ENCODE measurements around the gene GIT2.

The GIT2 gene

DNA sequence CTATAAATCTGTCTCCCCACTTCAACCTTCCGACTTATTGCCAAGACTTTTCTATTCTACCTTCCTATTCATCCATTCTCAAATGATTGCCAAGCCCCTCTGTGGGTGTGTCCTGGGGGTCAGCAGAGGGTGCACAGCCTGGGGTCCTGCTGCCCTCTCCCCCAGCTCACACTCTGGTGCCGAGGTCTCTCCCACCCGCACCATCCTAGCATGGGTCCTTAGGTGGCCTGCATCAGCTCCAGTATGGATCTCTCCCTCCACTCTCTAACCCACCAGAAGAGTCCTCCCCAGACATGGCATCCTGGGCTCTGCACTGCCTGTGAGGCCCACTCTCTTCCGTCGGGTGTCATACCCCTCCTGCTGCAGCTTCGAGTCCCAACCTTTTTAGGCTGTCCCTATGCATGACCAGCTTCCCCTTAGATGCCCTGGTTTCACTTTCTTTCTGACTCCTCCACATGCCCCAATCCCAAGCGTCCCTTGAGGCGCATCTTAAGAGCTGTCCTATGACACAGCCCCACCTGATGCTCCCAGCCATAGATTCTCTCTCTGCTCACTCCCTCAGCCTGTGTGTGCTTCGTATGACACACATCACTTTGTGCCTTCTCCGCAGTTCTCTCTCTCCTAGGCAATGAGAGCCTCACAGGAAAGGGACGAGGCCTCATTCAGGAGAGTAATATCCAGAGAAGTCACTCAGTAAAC, 43.9 kb downstream of the GIT2 start:
- TF ChIP-seq POLR2A (IDR thresholded peaks at IDR 0.05; ENCODE audit: low read length): no peak
- no peak for TF ChIP-seq GATA1 (IDR thresholded peaks at IDR 0.05; ENCODE audit: low read depth, low read length)
- no peak for DNase-seq

DNA sequence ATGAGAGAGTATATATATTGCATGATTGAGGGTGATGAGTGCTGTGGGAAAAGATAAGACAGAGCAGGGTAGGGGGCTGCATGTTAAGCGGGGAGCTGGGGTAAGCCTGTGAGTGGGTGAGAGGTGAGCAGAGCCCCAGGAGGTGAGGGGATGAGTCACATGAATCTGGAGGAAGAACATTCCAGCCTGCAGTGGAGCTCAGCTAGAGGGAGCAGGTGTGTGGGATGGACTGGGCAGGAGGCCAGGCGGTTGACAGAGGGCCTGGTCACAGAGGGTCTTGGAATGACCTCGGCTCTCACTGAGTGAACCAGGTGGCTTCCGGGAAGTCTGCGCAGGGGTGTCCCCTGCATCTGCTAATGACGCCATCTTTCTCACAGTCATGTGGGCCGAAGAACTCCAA, 44.4 kb downstream of the GIT2 start:
- no peak for DNase-seq
- TF ChIP-seq GATA1 (IDR thresholded peaks at IDR 0.05; ENCODE audit: low read depth, low read length) (no peak), POLR2A (IDR thresholded peaks at IDR 0.05; ENCODE audit: low read length) (no peak)

DNA sequence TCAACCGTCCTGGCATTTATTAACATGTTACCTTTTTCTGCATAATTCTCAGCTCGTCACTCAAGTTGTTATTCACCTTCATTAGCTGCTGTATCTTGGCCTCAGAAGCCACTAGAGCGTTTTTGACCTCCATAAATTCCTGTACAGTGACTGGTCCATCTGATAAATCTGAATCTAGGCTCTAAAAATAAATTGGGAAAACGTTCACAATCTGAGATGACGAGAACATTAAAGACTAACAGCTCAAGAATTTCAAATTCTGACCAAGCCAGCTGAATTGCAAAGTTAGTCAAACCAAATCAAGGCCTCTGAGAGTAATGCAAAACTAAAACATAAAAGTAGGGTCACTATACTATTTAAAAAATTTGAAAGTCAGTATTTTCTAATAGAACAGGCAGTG, 45.0 kb downstream of the GIT2 start:
- no peak for TF ChIP-seq GATA1 (IDR thresholded peaks at IDR 0.05; ENCODE audit: low read depth, low read length)
- no peak for TF ChIP-seq POLR2A (IDR thresholded peaks at IDR 0.05; ENCODE audit: low read length)
- DNase-seq: no peak

DNA sequence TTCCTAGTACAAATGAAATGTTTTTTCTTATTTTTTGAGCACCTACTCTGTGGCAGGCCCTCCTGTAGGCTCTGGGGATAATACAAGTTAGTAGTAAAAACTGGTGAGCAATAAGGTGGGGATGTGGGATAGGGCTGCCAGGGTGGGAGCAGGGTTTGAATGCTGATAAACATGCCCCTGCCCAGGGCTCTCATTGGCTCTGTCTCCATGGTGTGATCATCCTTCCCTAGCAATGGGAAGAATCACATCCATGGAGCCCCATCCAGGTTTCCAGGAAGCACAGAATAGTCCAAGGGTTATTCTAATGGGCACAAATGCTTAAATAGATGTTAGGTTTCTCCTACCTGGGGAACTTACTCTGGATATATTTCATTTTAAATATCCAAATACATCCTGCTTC, 45.5 kb downstream of the GIT2 start:
- TF ChIP-seq POLR2A (IDR thresholded peaks at IDR 0.05; ENCODE audit: low read length) (no peak), GATA1 (IDR thresholded peaks at IDR 0.05; ENCODE audit: low read depth, low read length) (no peak)
- DNase-seq: no peak

DNA sequence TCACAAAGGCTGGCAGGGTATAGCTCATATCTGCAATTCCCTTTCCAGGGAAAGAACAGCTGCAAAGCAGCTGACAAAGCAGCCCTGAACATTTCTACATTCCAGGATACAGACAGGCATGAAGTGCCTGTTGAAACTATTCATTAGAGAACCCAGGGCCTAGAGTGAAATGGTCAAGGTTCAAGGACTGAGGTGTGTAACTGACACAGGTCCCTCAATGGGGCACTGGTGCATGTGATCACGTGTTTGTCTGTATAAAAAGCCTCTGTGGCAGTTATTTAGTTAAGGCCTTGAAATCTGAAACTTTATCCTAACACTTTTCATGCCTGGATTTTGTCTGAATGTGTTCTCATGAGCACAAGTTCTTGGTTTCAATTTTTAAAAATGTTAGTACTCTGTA, 47.1 kb downstream of the GIT2 start:
- no peak for TF ChIP-seq POLR2A (IDR thresholded peaks at IDR 0.05; ENCODE audit: low read length)
- TF ChIP-seq GATA1 (IDR thresholded peaks at IDR 0.05; ENCODE audit: low read depth, low read length): no peak
- no peak for DNase-seq

DNA sequence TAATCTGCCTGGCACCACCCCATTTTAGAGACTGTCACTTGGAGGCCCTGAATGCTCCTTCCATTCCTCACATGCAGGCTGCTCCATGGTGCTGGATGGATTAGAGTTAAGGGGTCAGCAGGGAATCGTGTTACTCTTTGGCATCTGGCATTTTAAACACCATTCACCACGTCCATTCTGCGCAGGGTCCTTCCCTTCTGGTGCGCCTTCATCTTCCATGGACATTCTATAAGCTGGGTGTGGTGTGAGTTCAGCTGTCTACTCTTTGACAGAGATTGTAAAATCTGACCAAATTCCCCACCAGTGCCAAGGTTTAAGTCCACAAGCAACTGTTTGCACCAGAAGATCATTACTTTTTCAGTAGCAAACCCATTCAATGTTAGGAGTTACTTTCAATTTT, 47.8 kb downstream of the GIT2 start:
- TF ChIP-seq GATA1 (IDR thresholded peaks at IDR 0.05; ENCODE audit: low read depth, low read length) (no peak), POLR2A (IDR thresholded peaks at IDR 0.05; ENCODE audit: low read length) (no peak)
- DNase-seq: no peak

DNA sequence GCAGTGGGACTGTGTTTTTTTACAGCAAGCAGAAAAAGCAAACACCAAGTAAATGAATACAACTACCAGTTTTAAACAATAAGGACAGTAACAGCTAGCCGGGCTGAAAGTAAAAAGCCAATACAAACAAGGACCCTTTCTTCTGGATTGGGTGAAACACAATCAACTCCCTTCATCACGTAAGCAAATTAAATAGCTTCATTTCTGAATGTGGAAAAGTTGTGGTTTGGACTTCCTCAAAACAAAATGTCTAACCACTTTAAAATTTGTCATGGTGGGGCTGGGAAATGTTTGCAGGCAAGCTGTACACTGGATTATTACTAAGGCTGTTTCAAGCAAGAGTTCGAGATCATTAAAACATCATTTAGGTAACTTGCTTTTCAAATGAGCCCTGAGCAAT, 48.6 kb downstream of the GIT2 start:
- no peak for TF ChIP-seq POLR2A (IDR thresholded peaks at IDR 0.05; ENCODE audit: low read length)
- no peak for TF ChIP-seq GATA1 (IDR thresholded peaks at IDR 0.05; ENCODE audit: low read depth, low read length)
- no peak for DNase-seq

DNA sequence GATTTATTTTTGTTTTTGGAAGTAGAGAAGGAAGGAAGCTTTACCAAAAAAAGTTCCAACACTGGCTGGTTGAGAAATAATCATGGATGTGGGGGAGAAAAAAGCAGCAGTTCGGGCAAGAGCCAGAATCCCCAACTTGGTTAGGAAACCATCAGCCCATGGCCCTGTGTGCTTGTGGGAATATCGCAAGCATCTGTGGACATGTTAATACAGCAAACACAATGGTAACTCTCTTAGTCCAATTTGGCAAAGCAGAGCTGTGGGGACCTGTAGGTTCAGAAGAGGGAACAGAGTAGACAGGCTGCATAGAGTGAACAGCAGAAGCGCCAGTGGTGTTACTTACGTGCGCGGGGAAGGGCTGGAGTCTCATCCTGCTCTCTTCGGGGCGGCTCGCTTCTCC, 49.3 kb downstream of the GIT2 start:
- DNase-seq: no peak

DNA sequence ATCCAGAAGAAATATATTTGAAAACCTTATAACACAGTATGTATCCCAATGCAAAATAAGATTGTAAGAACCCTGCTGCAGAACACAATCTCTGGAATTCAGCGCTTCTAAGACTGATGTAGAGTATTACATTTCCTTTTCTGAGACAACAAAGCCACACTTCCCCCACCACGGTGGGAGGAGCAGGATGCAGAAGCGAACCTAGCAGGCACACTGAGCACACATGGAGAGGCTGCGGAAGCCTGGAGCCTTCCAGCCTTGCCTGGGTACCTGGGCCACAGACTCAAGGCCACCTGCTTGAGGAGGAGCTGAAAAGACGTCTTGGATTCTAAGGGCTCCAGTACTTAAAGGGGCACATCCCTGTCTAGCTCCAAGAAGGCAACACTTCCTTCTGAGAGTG, 49.7 kb downstream of the GIT2 start:
- no peak for DNase-seq
- TF ChIP-seq POLR2A (IDR thresholded peaks at IDR 0.05; ENCODE audit: low read length) (no peak), GATA1 (IDR thresholded peaks at IDR 0.05; ENCODE audit: low read depth, low read length) (no peak)

More for the DNA sequence above, 49.3 kb downstream of the GIT2 start:
- TF ChIP-seq POLR2A (IDR thresholded peaks at IDR 0.05; ENCODE audit: low read length) (no peak), GATA1 (IDR thresholded peaks at IDR 0.05; ENCODE audit: low read depth, low read length) (no peak)

DNA sequence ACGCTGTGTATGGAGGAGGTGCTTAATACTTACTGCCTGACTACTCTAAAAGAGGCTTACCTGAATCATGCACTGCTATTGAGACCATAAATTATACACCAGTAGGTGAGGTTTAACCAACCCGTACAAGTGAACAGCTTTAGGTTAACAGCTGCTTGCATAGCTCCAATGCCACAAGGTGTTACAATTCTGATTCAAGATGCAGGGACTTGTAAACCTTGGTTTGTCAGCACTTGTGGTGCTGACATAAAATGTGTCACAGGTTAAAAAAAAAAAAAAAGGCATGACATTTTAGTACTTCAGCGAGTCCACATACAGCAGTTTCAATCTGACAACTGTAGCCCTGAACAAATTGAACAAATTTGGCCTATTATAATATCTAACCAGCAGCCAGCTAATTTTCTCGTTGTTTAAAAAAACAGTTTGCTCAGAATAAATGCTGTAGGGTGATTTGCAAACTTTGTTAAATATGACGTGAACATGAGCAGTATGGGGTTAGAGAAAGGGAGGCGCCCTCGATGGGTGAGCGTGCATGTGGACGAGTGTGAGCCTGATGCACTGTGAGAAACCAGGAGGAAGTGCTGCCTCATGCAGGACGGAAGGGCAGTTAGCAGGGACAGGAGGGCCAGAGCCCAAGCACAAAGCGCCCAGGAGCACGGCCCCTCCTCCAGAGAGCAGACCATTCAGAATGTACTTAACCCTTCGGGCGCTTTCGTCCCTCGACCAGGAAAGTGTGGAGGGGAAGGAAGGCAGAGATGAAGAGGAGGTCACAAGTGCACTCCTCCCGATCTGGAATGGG, 51.4 kb downstream of the GIT2 start:
- peak in 1 of 2 experiments; percentile 8 for DNase-seq

DNA sequence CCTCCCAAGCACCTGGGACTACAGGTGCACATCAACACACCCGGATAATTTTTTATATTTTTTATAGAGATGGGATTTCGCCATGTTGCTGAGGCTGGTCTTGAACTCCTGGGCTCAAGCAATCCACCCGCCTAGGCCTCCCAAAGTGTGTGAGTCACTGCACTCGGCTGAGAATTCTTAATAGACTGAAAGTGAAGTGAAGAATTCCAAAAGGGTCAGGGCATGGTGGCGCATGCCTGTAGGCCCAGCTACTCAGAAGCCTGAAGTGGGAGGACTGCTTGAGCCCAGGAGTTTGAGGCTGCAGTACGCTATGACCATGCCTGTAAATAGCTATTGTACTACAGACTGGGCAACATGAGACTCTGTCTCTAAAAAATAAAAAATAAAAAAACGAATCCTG, 52.4 kb downstream of the GIT2 start:
- TF ChIP-seq POLR2A (IDR thresholded peaks at IDR 0.05; ENCODE audit: low read length) (no peak), GATA1 (IDR thresholded peaks at IDR 0.05; ENCODE audit: low read depth, low read length) (no peak)
- no peak for DNase-seq

More for the DNA sequence above, 51.4 kb downstream of the GIT2 start:
- TF ChIP-seq GATA1 (IDR thresholded peaks at IDR 0.05; ENCODE audit: low read depth, low read length) (no peak), POLR2A (IDR thresholded peaks at IDR 0.05; ENCODE audit: low read length) (no peak)

DNA sequence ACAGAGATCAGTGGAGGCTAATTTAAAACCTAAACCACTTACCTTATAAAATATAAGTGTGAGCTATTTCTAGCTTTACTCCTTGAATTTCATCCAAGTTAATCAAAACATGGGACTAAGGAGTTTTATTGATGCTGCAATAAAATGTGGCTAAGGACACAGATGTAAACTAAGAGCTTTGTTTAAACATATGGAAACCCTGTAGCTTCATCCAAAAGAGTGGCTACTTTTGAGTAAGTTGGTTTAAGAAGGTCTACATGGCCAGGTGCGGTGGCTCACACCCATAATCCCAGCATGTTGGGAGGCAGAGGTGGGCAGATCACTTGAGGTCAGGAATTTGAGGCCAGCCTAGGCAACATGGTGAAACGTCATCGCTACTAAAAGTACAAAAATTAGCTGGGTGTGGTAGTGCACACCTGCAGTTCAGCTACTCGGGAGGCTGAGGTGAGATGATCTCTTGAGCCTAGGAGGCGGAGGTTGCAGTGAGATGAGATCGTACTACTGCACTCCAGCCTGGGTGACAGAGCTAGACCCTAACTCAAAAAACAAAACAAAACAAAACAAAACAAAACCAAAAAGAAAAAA, 55.7 kb downstream of the GIT2 start:
- no peak for DNase-seq
- TF ChIP-seq POLR2A (IDR thresholded peaks at IDR 0.05; ENCODE audit: low read length): no peak
- TF ChIP-seq GATA1 (IDR thresholded peaks at IDR 0.05; ENCODE audit: low read depth, low read length): no peak

DNA sequence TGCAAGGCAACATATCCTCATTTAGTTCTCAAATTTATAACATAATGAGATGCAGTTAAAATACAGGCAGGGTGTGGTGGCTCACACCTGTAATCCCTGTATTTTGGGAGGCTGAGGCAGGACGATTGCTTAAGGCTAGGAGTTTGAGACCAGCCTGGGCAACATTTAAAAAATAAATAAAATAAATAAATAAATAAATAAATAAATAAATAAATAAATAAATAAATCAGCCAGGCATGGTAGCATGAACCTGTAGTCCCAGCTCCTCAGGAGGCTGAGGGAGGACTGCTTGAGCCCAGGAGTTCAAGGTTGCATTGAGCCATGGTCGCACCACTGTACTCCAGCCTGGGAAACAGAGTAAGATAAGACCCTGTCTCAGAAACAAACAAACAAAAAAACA, 56.7 kb downstream of the GIT2 start:
- no peak for TF ChIP-seq POLR2A (IDR thresholded peaks at IDR 0.05; ENCODE audit: low read length)
- no peak for TF ChIP-seq GATA1 (IDR thresholded peaks at IDR 0.05; ENCODE audit: low read depth, low read length)
- no peak for DNase-seq

DNA sequence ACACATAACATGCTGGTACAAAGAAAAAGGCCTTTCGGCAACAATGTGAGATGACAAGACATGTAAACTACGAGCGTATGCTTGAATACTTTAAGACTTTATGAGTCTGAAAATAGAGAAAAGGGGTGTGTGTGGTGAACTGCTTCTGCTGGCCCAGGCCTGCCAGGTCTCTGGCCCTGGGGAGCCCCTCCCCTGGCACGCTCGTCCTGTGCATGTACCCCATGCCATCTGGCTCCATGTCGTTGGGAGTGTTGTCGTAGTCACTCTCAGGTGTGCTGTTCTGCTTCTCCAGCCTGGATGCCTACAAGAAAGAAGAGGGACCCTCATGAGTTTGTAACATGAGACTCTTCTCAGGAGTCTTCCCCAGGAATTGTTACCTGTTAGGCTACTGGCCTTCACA, 57.2 kb downstream of the GIT2 start:
- no peak for TF ChIP-seq GATA1 (IDR thresholded peaks at IDR 0.05; ENCODE audit: low read depth, low read length)
- no peak for DNase-seq

DNA sequence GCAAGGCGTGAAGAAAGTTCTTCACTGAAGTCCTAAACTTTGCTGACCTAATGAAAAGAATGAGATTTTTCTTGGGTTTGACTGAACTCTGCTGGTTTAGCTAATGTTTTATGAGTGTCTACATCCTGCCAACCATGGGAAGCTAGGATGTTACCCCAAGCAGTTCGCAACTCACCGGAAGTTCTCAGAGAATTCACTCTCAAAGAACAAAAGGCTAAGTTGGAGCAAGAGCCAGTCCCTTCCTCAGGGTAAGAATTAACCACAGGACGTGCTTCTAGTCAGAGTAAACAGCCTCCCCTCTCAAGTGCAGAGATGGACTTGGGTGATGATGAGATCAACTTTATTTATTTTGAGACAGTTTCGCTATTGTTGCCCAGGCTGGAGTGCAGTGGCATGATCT, 58.8 kb downstream of the GIT2 start:
- DNase-seq: no peak
- TF ChIP-seq POLR2A (IDR thresholded peaks at IDR 0.05; ENCODE audit: low read length) (no peak), GATA1 (IDR thresholded peaks at IDR 0.05; ENCODE audit: low read depth, low read length) (no peak)

All from erythroblast (primary cell).